DND-41 (cell line): ENCODE results near the gene FST.

Source experiments
- ATAC-seq: fragments of 200-7000 bp; cut with Tn5 transposase; 3 replicates; pipeline ENCODE4 v1.9.1; 2021; ENCODE audit warnings: low read depth; ENCODE audit not compliant: insufficient read depth
- DNase-seq: peaks from one replicate; pipeline ENCODE4 v3.0.0-alpha.2; 2020
- H2AFZ ChIP-seq: 2 replicates; pipeline ENCODE4 v1.6.0; 2012; ENCODE audit warnings: low read depth, low read length
- H3K27ac ChIP-seq: 2 replicates; pipeline ENCODE4 v1.5.1; 2012; ENCODE audit warnings: low read length, inconsistent platforms
- H3K27me3 ChIP-seq: fragments of 200-600 bp; sonication (generic); 2 replicates; pipeline ENCODE4 v1.6.0; 2012; ENCODE audit warnings: low read length, mild to moderate bottlenecking, inconsistent platforms; ENCODE audit not compliant: insufficient read depth, poor library complexity
- H3K36me3 ChIP-seq: 2 replicates; pipeline ENCODE4 v1.5.1; 2012; ENCODE audit warnings: low read length, inconsistent platforms; ENCODE audit not compliant: insufficient read depth
- H3K4me1 ChIP-seq: 2 replicates; pipeline ENCODE4 v1.5.1; 2012; ENCODE audit warnings: mild to moderate bottlenecking, low read length; ENCODE audit not compliant: insufficient read depth
- H3K4me2 ChIP-seq: 2 replicates; pipeline ENCODE4 v1.6.0; 2012; ENCODE audit warnings: mild to moderate bottlenecking, moderate library complexity, low read length, inconsistent platforms; ENCODE audit not compliant: insufficient read depth
- H3K4me3 ChIP-seq, 2 experiments: fragments of 200-600 bp in 1 of 2; shearing (Covaris generic) in 1 of 2; 2 replicates each; pipeline ENCODE4 v1.5.1; 2012 to 2016; ENCODE audit warnings: inconsistent platforms in 2 of 2, low read length in 2 of 2, mild to moderate bottlenecking in 2 of 2, low read depth in 1 of 2, moderate library complexity in 1 of 2
- H3K79me2 ChIP-seq: 2 replicates; pipeline ENCODE4 v1.6.0; 2012; ENCODE audit warnings: low read length, inconsistent platforms; ENCODE audit not compliant: insufficient read depth
- H3K9ac ChIP-seq: 2 replicates; pipeline ENCODE4 v1.6.0; 2012; ENCODE audit warnings: low read depth, mild to moderate bottlenecking, inconsistent platforms, low read length, moderate library complexity
- H3K9me3 ChIP-seq: 2 replicates; pipeline ENCODE4 v1.5.1; 2012; ENCODE audit warnings: low read length, moderate library complexity, mild to moderate bottlenecking, inconsistent platforms; ENCODE audit not compliant: insufficient read depth, severe bottlenecking
- H4K20me1 ChIP-seq: 2 replicates; pipeline ENCODE4 v1.6.0; 2012; ENCODE audit warnings: low read length; ENCODE audit not compliant: insufficient read depth
- EZH2 ChIP-seq: IDR thresholded peaks from 3 replicates; pipeline ENCODE4 v1.6.1; 2012; ENCODE audit warnings: borderline replicate concordance, low read depth, mild to moderate bottlenecking, moderate library complexity, low read length, inconsistent platforms; ENCODE audit not compliant: severe bottlenecking
- TF ChIP-seq, protein P1 (sequence below): IDR thresholded peaks from 2 replicates; pipeline ENCODE4 v1.5.1; 2012; ENCODE audit warnings: borderline replicate concordance, low read length, moderate library complexity, mild to moderate bottlenecking; ENCODE audit not compliant: poor library complexity, severe bottlenecking; ENCODE audit errors: extremely low read depth

The FST gene, protein sequence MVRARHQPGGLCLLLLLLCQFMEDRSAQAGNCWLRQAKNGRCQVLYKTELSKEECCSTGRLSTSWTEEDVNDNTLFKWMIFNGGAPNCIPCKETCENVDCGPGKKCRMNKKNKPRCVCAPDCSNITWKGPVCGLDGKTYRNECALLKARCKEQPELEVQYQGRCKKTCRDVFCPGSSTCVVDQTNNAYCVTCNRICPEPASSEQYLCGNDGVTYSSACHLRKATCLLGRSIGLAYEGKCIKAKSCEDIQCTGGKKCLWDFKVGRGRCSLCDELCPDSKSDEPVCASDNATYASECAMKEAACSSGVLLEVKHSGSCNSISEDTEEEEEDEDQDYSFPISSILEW

GRCh38 chr5:53480416-53481158, at the start of gene FST:
FST (plus strand) TSS chr5:53480629; CDS start chr5:53480792, 163 bp downstream.
- no peaks in the 10 kb centered on the region for H3K4me1 ChIP-seq
- no peak within 1 kb of the TSS for H2AFZ ChIP-seq
- DNase-seq (no peak), ATAC-seq (no peak)
- H3K27ac ChIP-seq: no peak within 1 kb of the TSS
- H3K9me3 ChIP-seq: no peaks in the 10 kb centered on the region
- H3K79me2 ChIP-seq: no peaks in the 10 kb centered on the region
- H3K27me3 ChIP-seq: peaks cover 4% of the 10 kb centered on the region
- H3K4me3 ChIP-seq: no peak within 1 kb of the TSS
- TF ChIP-seq, protein P1, sequence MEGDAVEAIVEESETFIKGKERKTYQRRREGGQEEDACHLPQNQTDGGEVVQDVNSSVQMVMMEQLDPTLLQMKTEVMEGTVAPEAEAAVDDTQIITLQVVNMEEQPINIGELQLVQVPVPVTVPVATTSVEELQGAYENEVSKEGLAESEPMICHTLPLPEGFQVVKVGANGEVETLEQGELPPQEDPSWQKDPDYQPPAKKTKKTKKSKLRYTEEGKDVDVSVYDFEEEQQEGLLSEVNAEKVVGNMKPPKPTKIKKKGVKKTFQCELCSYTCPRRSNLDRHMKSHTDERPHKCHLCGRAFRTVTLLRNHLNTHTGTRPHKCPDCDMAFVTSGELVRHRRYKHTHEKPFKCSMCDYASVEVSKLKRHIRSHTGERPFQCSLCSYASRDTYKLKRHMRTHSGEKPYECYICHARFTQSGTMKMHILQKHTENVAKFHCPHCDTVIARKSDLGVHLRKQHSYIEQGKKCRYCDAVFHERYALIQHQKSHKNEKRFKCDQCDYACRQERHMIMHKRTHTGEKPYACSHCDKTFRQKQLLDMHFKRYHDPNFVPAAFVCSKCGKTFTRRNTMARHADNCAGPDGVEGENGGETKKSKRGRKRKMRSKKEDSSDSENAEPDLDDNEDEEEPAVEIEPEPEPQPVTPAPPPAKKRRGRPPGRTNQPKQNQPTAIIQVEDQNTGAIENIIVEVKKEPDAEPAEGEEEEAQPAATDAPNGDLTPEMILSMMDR: no peak
- no peak for TF ChIP-seq EZH2
- H4K20me1 ChIP-seq: no peaks in the 10 kb centered on the region
- H3K9ac ChIP-seq: no peak within 1 kb of the TSS
- no peaks in the 10 kb centered on the region for H3K36me3 ChIP-seq
- no peak within 1 kb of the TSS for H3K4me2 ChIP-seq

DNA sequence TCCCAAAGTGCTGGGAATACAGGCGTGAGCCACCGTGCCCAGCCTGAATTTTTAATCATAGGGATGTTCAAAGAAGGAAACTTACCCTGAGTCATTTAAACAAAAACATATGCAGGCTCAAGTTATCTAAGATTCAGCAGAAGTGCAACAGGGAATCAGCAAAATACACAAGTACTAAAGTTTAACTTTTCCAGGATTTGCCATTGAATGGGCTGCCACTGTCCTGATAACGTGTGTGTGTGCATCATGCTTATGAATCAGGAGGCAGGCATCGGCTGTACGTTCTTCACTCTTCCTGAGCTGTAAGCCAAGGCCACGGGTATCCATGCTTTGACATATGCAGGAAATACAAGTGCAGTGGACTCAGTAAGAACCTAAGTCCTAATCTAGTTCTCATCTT, 48.8 kb upstream of the FST start:
- Histone ChIP-seq H3K27ac (no peak overlapping the region), H3K36me3 (no peaks in the 10 kb centered on the region), H2AFZ (no peak overlapping the region), H3K9ac (no peak overlapping the region), H3K27me3 (peaks cover 5% of the 10 kb centered on the region), H3K9me3 (no peaks in the 10 kb centered on the region), H3K4me3 (no peak overlapping the region), H4K20me1 (no peaks in the 10 kb centered on the region), H3K4me2 (no peak overlapping the region), H3K79me2 (no peaks in the 10 kb centered on the region), H3K4me1 (no peaks in the 10 kb centered on the region)
- no peak for TF ChIP-seq EZH2
- TF ChIP-seq, protein P1: no peak
- DNase-seq: no peak
- ATAC-seq: no peak

GRCh38 chr5:53433026-53433425, 47.4 kb upstream of the FST start:
- H3K9me3 ChIP-seq: no peaks in the 10 kb centered on the region
- H3K9ac ChIP-seq: no peak overlapping the region
- no peaks in the 10 kb centered on the region for H3K79me2 ChIP-seq
- no peak overlapping the region for H3K4me3 ChIP-seq
- H3K4me1 ChIP-seq: no peaks in the 10 kb centered on the region
- H3K4me2 ChIP-seq: no peak overlapping the region
- DNase-seq (no peak), ATAC-seq (no peak)
- no peak overlapping the region for H2AFZ ChIP-seq
- peaks cover 5% of the 10 kb centered on the region for H3K27me3 ChIP-seq
- H3K27ac ChIP-seq: no peak overlapping the region
- no peaks in the 10 kb centered on the region for H3K36me3 ChIP-seq
- TF ChIP-seq, protein P1: no peak
- no peak for TF ChIP-seq EZH2
- H4K20me1 ChIP-seq: no peaks in the 10 kb centered on the region
